ENCODE measurements around the gene ACOD1. TPM values are rescaled to one million over a fixed set of nuclear protein-coding genes. Genes with fewer than 3 reads are reported as not detected.

ACOD1 gene
- total and polyA plus RNA-seq, 2 of the 13 experiments (the other 11 are each of a cell fraction or from before 2014, with no cell fraction given), result not detected

GRCh38 chr13:76991796-76992547 is 43.7 kb downstream of the ACOD1 start, which contains the start of gene CLN5 (continued):
- TF ChIP-seq SRF (IDR thresholded peaks at IDR 0.05; ENCODE audit: low read depth, low read length), result no peak
- peak; percentile 54; the same call in 1 of the 2 replicates for TF ChIP-seq ZFAT (CRISPR knock-in tag; conservative IDR thresholded peaks at IDR 0.05)
- TF ChIP-seq HHEX (CRISPR knock-in tag; IDR thresholded peaks at IDR 0.05), result no peak
- TF ChIP-seq PPARG (CRISPR knock-in tag; conservative IDR thresholded peaks at IDR 0.05), result no peak
- TF ChIP-seq ZNF556 (CRISPR knock-in tag; IDR thresholded peaks at IDR 0.05; ENCODE audit: borderline replicate concordance), result peak; percentile 79
- peak; percentile 41; the same call in 1 of the 2 replicates for TF ChIP-seq MAF1 (CRISPR knock-in tag; IDR thresholded peaks at IDR 0.05; ENCODE audit: borderline replicate concordance)
- TF ChIP-seq FLYWCH1 (CRISPR knock-in tag; IDR thresholded peaks at IDR 0.05), result no peak
- TF ChIP-seq NFE2 (CRISPR knock-in tag; IDR thresholded peaks at IDR 0.05), result no peak
- TF ChIP-seq MTA1 (CRISPR knock-in tag; IDR thresholded peaks at IDR 0.05; ENCODE audit: borderline replicate concordance), result peak; percentile 59; the same call in 1 of the 2 replicates
- peak; percentile 80 for TF ChIP-seq ZNF503 (CRISPR knock-in tag; IDR thresholded peaks at IDR 0.05)
- TF ChIP-seq DNMT1 (CRISPR knock-in tag; IDR thresholded peaks at IDR 0.05), result no peak
- TF ChIP-seq YEATS4 (CRISPR knock-in tag; IDR thresholded peaks at IDR 0.05; ENCODE audit: borderline replicate concordance), result peak; percentile 95
- no peak for TF ChIP-seq NFE2L2 (IDR thresholded peaks at IDR 0.05; ENCODE audit: low read length)
- TF ChIP-seq ZNF333 (CRISPR knock-in tag; IDR thresholded peaks at IDR 0.05; ENCODE audit: borderline replicate concordance), result no peak
- peak; percentile 95 for TF ChIP-seq ZNF800 (CRISPR knock-in tag; IDR thresholded peaks at IDR 0.05)
- no peak for TF ChIP-seq ATF3 (CRISPR knock-in tag; IDR thresholded peaks at IDR 0.05)
- peak; percentile 91 for TF ChIP-seq ARID4A (CRISPR knock-in tag; IDR thresholded peaks at IDR 0.05; ENCODE audit: borderline replicate concordance)
- TF ChIP-seq ZNF597 (CRISPR knock-in tag; IDR thresholded peaks at IDR 0.05), result no peak
- TF ChIP-seq CCDC6 (CRISPR knock-in tag; IDR thresholded peaks at IDR 0.05), result peak; percentile 94
- peak; percentile 81; the same call in 1 of the 2 replicates for TF ChIP-seq ZNF547 (CRISPR knock-in tag; IDR thresholded peaks at IDR 0.05)
- peak; percentile 60 for TF ChIP-seq ZNF891 (CRISPR knock-in tag; IDR thresholded peaks at IDR 0.05)
